ENCODE measurements around the gene MICU2. TPM values are rescaled to one million over a fixed set of nuclear protein-coding genes. Genes with fewer than 3 reads are reported as not detected.
"Not testable (repeated sequence)": the region's sequence is repeated elsewhere in the genome, so short reads cannot be mapped to it uniquely, and the experiment has no call there.

MICU2 gene
- total RNA-seq, 1 experiment from 2014 or later = 21.8 TPM

GRCh38 chr13:21557995-21558394 lies 46.0 kb downstream of the MICU2 start:
- ChIA-PET POLR2A (interaction anchor here (0.8 to 1.3 kb wide), 3 partner anchors 8 to 80 kb away, joined by 3 read pairs; no protein-coding TSS in a partner anchor), CTCF (interaction anchor here (0.6 to 1.9 kb wide), 8 partner anchors 8 to 124 kb away, joined by 3 to 6 read pairs (median 4); no protein-coding TSS in a partner anchor)
- Mint-ChIP-seq H3K27ac (ENCODE audit: low read depth, unreplicated experiment) (no peak overlapping the region), H3K4me3 (ENCODE audit: unreplicated experiment) (no peak overlapping the region), H3K4me1 (ENCODE audit: insufficient read depth, unreplicated experiment) (peaks cover 6% of the 10 kb centered on the region), H3K27me3 (ENCODE audit: insufficient read depth, unreplicated experiment) (no peaks in the 10 kb centered on the region), H3K36me3 (ENCODE audit: insufficient read depth, unreplicated experiment) (peaks cover 26% of the 10 kb centered on the region), H3K9me3 (ENCODE audit: unreplicated experiment) (no peaks in the 10 kb centered on the region)
- TF ChIP-seq CTCF (IDR thresholded peaks at IDR 0.05; ENCODE audit: unreplicated experiment) = peak; percentile 39
- intact Hi-C loops (cut with micrococcal nuclease) = no loop called here
- no TSS peak for BruUV-seq (replicated peaks)
- peak; percentile 49 for DNase-seq (ENCODE audit: unreplicated experiment)

GRCh38 chr13:21556051-21556450 lies 47.9 kb downstream of the MICU2 start:
- intact Hi-C loops (cut with micrococcal nuclease) = no loop called here
- Mint-ChIP-seq H3K27ac (ENCODE audit: low read depth, unreplicated experiment) (no peak overlapping the region), H3K36me3 (ENCODE audit: insufficient read depth, unreplicated experiment) (peaks cover 15% of the 10 kb centered on the region), H3K9me3 (ENCODE audit: unreplicated experiment) (no peaks in the 10 kb centered on the region), H3K4me1 (ENCODE audit: insufficient read depth, unreplicated experiment) (peaks cover 7% of the 10 kb centered on the region), H3K4me3 (ENCODE audit: unreplicated experiment) (no peak overlapping the region), H3K27me3 (ENCODE audit: insufficient read depth, unreplicated experiment) (no peaks in the 10 kb centered on the region)
- CTCF ChIA-PET = interaction anchor here (1.1 kb wide), 1 partner anchor 10 kb away, joined by 4 read pairs; no protein-coding TSS in a partner anchor
- no peak for TF ChIP-seq CTCF (IDR thresholded peaks at IDR 0.05; ENCODE audit: unreplicated experiment)
- no TSS peak for BruUV-seq (replicated peaks)
- no peak for DNase-seq (ENCODE audit: unreplicated experiment)
- POLR2A ChIA-PET = no interaction called here

GRCh38 chr13:21553261-21553660 lies 50.7 kb downstream of the MICU2 start:
- H3K27me3 Mint-ChIP-seq (ENCODE audit: insufficient read depth, unreplicated experiment); H3K4me3 Mint-ChIP-seq (ENCODE audit: unreplicated experiment); intact Hi-C loops (cut with micrococcal nuclease); BruUV-seq (replicated peaks); DNase-seq (ENCODE audit: unreplicated experiment); POLR2A ChIA-PET; H3K9me3 Mint-ChIP-seq (ENCODE audit: unreplicated experiment); H3K27ac Mint-ChIP-seq (ENCODE audit: low read depth, unreplicated experiment); CTCF ChIA-PET: not testable (repeated sequence)
- peaks cover 12% of the 10 kb centered on the region for H3K4me1 Mint-ChIP-seq (ENCODE audit: insufficient read depth, unreplicated experiment)
- peaks cover 12% of the 10 kb centered on the region for H3K36me3 Mint-ChIP-seq (ENCODE audit: insufficient read depth, unreplicated experiment)

GRCh38 chr13:21550918-21551317 lies 53.1 kb downstream of the MICU2 start:
- ChIA-PET POLR2A (no interaction called here), CTCF (interaction anchor here (1.8 kb wide), 1 partner anchor 7 kb away, joined by 6 read pairs; no protein-coding TSS in a partner anchor)
- TF ChIP-seq CTCF (IDR thresholded peaks at IDR 0.05; ENCODE audit: unreplicated experiment) = no peak
- Mint-ChIP-seq H3K36me3 (ENCODE audit: insufficient read depth, unreplicated experiment) (peaks cover 12% of the 10 kb centered on the region), H3K4me3 (ENCODE audit: unreplicated experiment) (no peak overlapping the region), H3K27me3 (ENCODE audit: insufficient read depth, unreplicated experiment) (no peaks in the 10 kb centered on the region), H3K4me1 (ENCODE audit: insufficient read depth, unreplicated experiment) (peaks cover 17% of the 10 kb centered on the region), H3K27ac (ENCODE audit: low read depth, unreplicated experiment) (peak overlapping the region; percentile 16), H3K9me3 (ENCODE audit: unreplicated experiment) (no peaks in the 10 kb centered on the region)
- BruUV-seq (replicated peaks) = no TSS peak
- intact Hi-C loops (cut with micrococcal nuclease) = no loop called here
- peak; percentile 30 for DNase-seq (ENCODE audit: unreplicated experiment)

- no TSS peak for BruUV-seq (replicated peaks)
- DNase-seq (ENCODE audit: unreplicated experiment) = no peak
- CTCF ChIA-PET = interaction anchor here (1.8 kb wide), 1 partner anchor 9 kb away, joined by 6 read pairs; no protein-coding TSS in a partner anchor
- TF ChIP-seq CTCF (IDR thresholded peaks at IDR 0.05; ENCODE audit: unreplicated experiment) = no peak
- no peaks in the 10 kb centered on the region for H3K27me3 Mint-ChIP-seq (ENCODE audit: insufficient read depth, unreplicated experiment)
- intact Hi-C loops (cut with micrococcal nuclease) = no loop called here
- POLR2A ChIA-PET = interaction anchor here (0.6 to 1.4 kb wide), 2 partner anchors 9 to 1268 kb away, joined by 3 read pairs; no protein-coding TSS in a partner anchor
- H3K9me3 Mint-ChIP-seq (ENCODE audit: unreplicated experiment) = no peaks in the 10 kb centered on the region
- no peak overlapping the region for H3K27ac Mint-ChIP-seq (ENCODE audit: low read depth, unreplicated experiment)
- H3K36me3 Mint-ChIP-seq (ENCODE audit: insufficient read depth, unreplicated experiment) = peaks cover 16% of the 10 kb centered on the region
- peaks cover 15% of the 10 kb centered on the region for H3K4me1 Mint-ChIP-seq (ENCODE audit: insufficient read depth, unreplicated experiment)
- H3K4me3 Mint-ChIP-seq (ENCODE audit: unreplicated experiment) = no peak overlapping the region
These were observed 54.3 kb downstream of the MICU2 start for GRCh38 chr13:21549633-21550032.
